KMS-11 (cell line): Measurements from ENCODE around the gene BPIFA1.

Experiments
- H2AFZ ChIP-seq: fragments of 200-600 bp; sonication (generic); 2 replicates; pipeline ENCODE4 v1.6.1; 2016; ENCODE audit warnings: antibody characterized with exemption, mixed run types, low read depth
- H3K27ac ChIP-seq: fragments of 200-600 bp; sonication (generic); 2 replicates; pipeline ENCODE4 v1.6.1; 2016; ENCODE audit warnings: mild to moderate bottlenecking, mixed run types
- H3K27me3 ChIP-seq: fragments of 200-600 bp; sonication (generic); 2 replicates; pipeline ENCODE4 v1.6.1; 2017; ENCODE audit warnings: mild to moderate bottlenecking, low read depth, mixed run types, moderate library complexity; ENCODE audit not compliant: insufficient read depth
- H3K36me3 ChIP-seq: fragments of 200-600 bp; sonication (generic); 2 replicates; pipeline ENCODE4 v1.6.1; 2017; ENCODE audit warnings: mild to moderate bottlenecking, mixed run types; ENCODE audit not compliant: insufficient read depth
- H3K4me1 ChIP-seq: fragments of 200-600 bp; sonication (generic); 2 replicates; pipeline ENCODE4 v1.6.1; 2016; ENCODE audit warnings: mild to moderate bottlenecking, low read depth, mixed run types; ENCODE audit not compliant: poor library complexity, severe bottlenecking
- H3K4me2 ChIP-seq: fragments of 200-600 bp; sonication (generic); 2 replicates; pipeline ENCODE4 v1.7.0; 2016; ENCODE audit warnings: mild to moderate bottlenecking, mixed run types
- H3K4me3 ChIP-seq: fragments of 200-600 bp; sonication (generic); IDR thresholded peaks from 2 replicates; pipeline ENCODE4 v1.6.1; 2017; ENCODE audit warnings: low read depth, low read length, mixed read lengths; ENCODE audit not compliant: insufficient read depth
- H3K79me2 ChIP-seq: fragments of 200-600 bp; sonication (generic); 2 replicates; pipeline ENCODE4 v1.6.1; 2016; ENCODE audit warnings: low read depth, mixed run types; ENCODE audit not compliant: insufficient read depth
- H3K9ac ChIP-seq: fragments of 200-600 bp; sonication (generic); 2 replicates; pipeline ENCODE4 v1.6.1; 2016; ENCODE audit warnings: mild to moderate bottlenecking, mixed run types
- H4K20me1 ChIP-seq: fragments of 200-600 bp; sonication (generic); 2 replicates; pipeline ENCODE4 v1.6.1; 2016; ENCODE audit warnings: mild to moderate bottlenecking, mixed run types; ENCODE audit not compliant: insufficient read depth
- CTCF ChIP-seq: fragments of 200-600 bp; sonication (generic); conservative IDR thresholded peaks from 2 replicates; pipeline ENCODE4 v1.6.1; 2017; ENCODE audit warnings: low read depth, mild to moderate bottlenecking, antibody characterized with exemption, low read length, moderate library complexity, mixed read lengths

The BPIFA1 gene

GRCh38 chr20:33235696-33236095 lies at the start of gene BPIFA1:
BPIFA1 (plus strand) TSS chr20:33235996; CDS start chr20:33237712, 1,716 bp downstream.
- H3K79me2 ChIP-seq = no peaks in the 10 kb centered on the region
- H3K4me1 ChIP-seq = no peaks in the 10 kb centered on the region
- H3K27ac ChIP-seq = no peak within 1 kb of the TSS
- no peak for TF ChIP-seq CTCF
- H4K20me1 ChIP-seq = no peaks in the 10 kb centered on the region
- H3K36me3 ChIP-seq = no peaks in the 10 kb centered on the region
- no peaks in the 10 kb centered on the region; the same call in 1 of the 2 replicates for H3K27me3 ChIP-seq
- no peak within 1 kb of the TSS for H2AFZ ChIP-seq
- H3K4me2 ChIP-seq = no peak within 1 kb of the TSS
- no peak within 1 kb of the TSS for H3K4me3 ChIP-seq
- no peak within 1 kb of the TSS for H3K9ac ChIP-seq

GRCh38 chr20:33187491-33187890 lies 48.3 kb upstream of the BPIFA1 start:
- H3K27ac ChIP-seq = no peak overlapping the region
- H3K4me3 ChIP-seq = no peak overlapping the region
- no peaks in the 10 kb centered on the region for H3K36me3 ChIP-seq
- H3K4me2 ChIP-seq = no peak overlapping the region
- TF ChIP-seq CTCF = no peak
- no peaks in the 10 kb centered on the region for H4K20me1 ChIP-seq
- no peaks in the 10 kb centered on the region; the same call in 1 of the 2 replicates for H3K27me3 ChIP-seq
- H3K4me1 ChIP-seq = no peaks in the 10 kb centered on the region
- H3K79me2 ChIP-seq = no peaks in the 10 kb centered on the region
- H2AFZ ChIP-seq = no peak overlapping the region
- no peak overlapping the region for H3K9ac ChIP-seq

GRCh38 chr20:33188421-33188820 lies 47.4 kb upstream of the BPIFA1 start:
- Histone ChIP-seq H2AFZ (no peak overlapping the region), H3K4me2 (no peak overlapping the region), H3K27me3 (peaks cover 5% of the 10 kb centered on the region; the same call in 1 of the 2 replicates), H3K79me2 (no peaks in the 10 kb centered on the region), H3K9ac (no peak overlapping the region), H3K4me3 (no peak overlapping the region), H4K20me1 (no peaks in the 10 kb centered on the region), H3K4me1 (no peaks in the 10 kb centered on the region), H3K36me3 (no peaks in the 10 kb centered on the region), H3K27ac (no peak overlapping the region)
- TF ChIP-seq CTCF = no peak

GRCh38 chr20:33191484-33191883 lies 44.3 kb upstream of the BPIFA1 start:
- Histone ChIP-seq H3K79me2 (no peaks in the 10 kb centered on the region), H3K4me3 (no peak overlapping the region), H3K36me3 (no peaks in the 10 kb centered on the region), H3K4me1 (no peaks in the 10 kb centered on the region), H3K4me2 (no peak overlapping the region), H3K27me3 (peaks cover 26% of the 10 kb centered on the region; the same call in 1 of the 2 replicates), H3K9ac (no peak overlapping the region), H3K27ac (no peak overlapping the region), H2AFZ (no peak overlapping the region), H4K20me1 (no peaks in the 10 kb centered on the region)
- no peak for TF ChIP-seq CTCF
